ENCODE data around the gene SS18L1. TPM values are rescaled to one million over a fixed set of nuclear protein-coding genes. Genes with fewer than 3 reads are reported as not detected.

The SS18L1 gene
- total RNA-seq, 4 donors from 2014 or later, result 12.4 to 23.1 (median 13.7) TPM

GRCh38 chr20:62160253-62160652 is 16.7 kb downstream of the SS18L1 start:
- no peak for DNase-seq (ENCODE audit: low spot score in 2 of 2)
- no peak overlapping the region for H3K27ac ChIP-seq
- WGBS, 2 donors, result 89 to 95% methylated on average over 8 to 9 of the region's 9 CpGs
- no peak overlapping the region for H3K4me3 ChIP-seq
- TF ChIP-seq CTCF (IDR thresholded peaks at IDR 0.05) (no peak), POLR2A (IDR thresholded peaks at IDR 0.05) (no peak), EP300 (IDR thresholded peaks at IDR 0.05) (no peak)
- H3K36me3 ChIP-seq, result peaks cover 0 to 65% (median 8%) of the 10 kb centered on the region in 3 donors
- H3K9me3 ChIP-seq, result no peaks in the 10 kb centered on the region
- H3K27me3 ChIP-seq, result no peaks in the 10 kb centered on the region
- peaks cover 0 to 13% (median 4%) of the 10 kb centered on the region in 4 donors for H3K4me1 ChIP-seq

GRCh38 chr20:62160876-62161275 is 17.3 kb downstream of the SS18L1 start:
- Histone ChIP-seq H3K27ac (no peak overlapping the region), H3K36me3 (peaks cover under 1 to 65% (median 8%) of the 10 kb centered on the region in 3 donors), H3K27me3 (no peaks in the 10 kb centered on the region), H3K4me3 (no peak overlapping the region), H3K9me3 (no peaks in the 10 kb centered on the region), H3K4me1 (peaks cover 0 to 13% (median 4%) of the 10 kb centered on the region in 4 donors)
- no peak for DNase-seq (ENCODE audit: low spot score in 2 of 2)
- TF ChIP-seq POLR2A (IDR thresholded peaks at IDR 0.05) (no peak), CTCF (IDR thresholded peaks at IDR 0.05) (no peak), EP300 (IDR thresholded peaks at IDR 0.05) (no peak)
- WGBS, 2 donors, result 82 to 88% methylated on average over 16 to 17 of the region's 17 CpGs

GRCh38 chr20:62161347-62161746 is 17.8 kb downstream of the SS18L1 start:
- no peak overlapping the region for H3K27ac ChIP-seq
- no peak for DNase-seq (ENCODE audit: low spot score in 2 of 2)
- H3K36me3 ChIP-seq, result peaks cover 2 to 70% (median 8%) of the 10 kb centered on the region in 3 donors
- H3K4me1 ChIP-seq, result peaks cover 0 to 11% (median 4%) of the 10 kb centered on the region in 4 donors
- WGBS, 2 donors, result 81 to 82% methylated on average over 16 to 17 of the region's 17 CpGs
- H3K27me3 ChIP-seq, result no peaks in the 10 kb centered on the region
- H3K9me3 ChIP-seq, result no peaks in the 10 kb centered on the region
- TF ChIP-seq EP300 (IDR thresholded peaks at IDR 0.05), result no peak
- TF ChIP-seq CTCF (IDR thresholded peaks at IDR 0.05), result no peak
- no peak for TF ChIP-seq POLR2A (IDR thresholded peaks at IDR 0.05)
- no peak overlapping the region for H3K4me3 ChIP-seq

GRCh38 chr20:62162765-62163484 is 19.4 kb downstream of the SS18L1 start:
- Histone ChIP-seq H3K27me3 (no peaks in the 10 kb centered on the region), H3K4me3 (no peak overlapping the region), H3K27ac (no peak overlapping the region), H3K36me3 (peaks cover 2 to 85% (median 8%) of the 10 kb centered on the region in 3 donors), H3K4me1 (no peaks in the 10 kb centered on the region), H3K9me3 (no peaks in the 10 kb centered on the region)
- WGBS, 2 donors, result 91 to 93% methylated on average over 33 to 38 of the region's 38 CpGs
- TF ChIP-seq EP300 (IDR thresholded peaks at IDR 0.05) (no peak), POLR2A (IDR thresholded peaks at IDR 0.05) (no peak), CTCF (IDR thresholded peaks at IDR 0.05) (no peak)
- DNase-seq (ENCODE audit: low spot score in 2 of 2), result no peak

GRCh38 chr20:62163485-62163865 is 19.9 kb downstream of the SS18L1 start:
- TF ChIP-seq POLR2A (IDR thresholded peaks at IDR 0.05) (no peak), EP300 (IDR thresholded peaks at IDR 0.05) (no peak), CTCF (IDR thresholded peaks at IDR 0.05) (no peak)
- H3K9me3 ChIP-seq, result no peaks in the 10 kb centered on the region
- no peak overlapping the region for H3K4me3 ChIP-seq
- H3K36me3 ChIP-seq, result peaks cover 2 to 91% (median 8%) of the 10 kb centered on the region in 3 donors
- no peaks in the 10 kb centered on the region for H3K4me1 ChIP-seq
- 98% methylated on average over 21 to 22 of the region's 25 CpGs for WGBS, 2 donors
- H3K27me3 ChIP-seq, result no peaks in the 10 kb centered on the region
- H3K27ac ChIP-seq, result no peak overlapping the region
- no peak for DNase-seq (ENCODE audit: low spot score in 2 of 2)
